Upper lobe of left lung (tissue), 6 donors: ENCODE results near the gene SPEF2. TPM values are rescaled to one million over a fixed set of nuclear protein-coding genes. Genes with fewer than 3 reads are reported as not detected.
"Not testable (repeated sequence)": the region's sequence is repeated elsewhere in the genome, so short reads cannot be mapped to it uniquely, and the experiment has no call there.

ENCODE experiments used
- ATAC-seq, 2 donors: fragments of 200-7000 bp; cut with Tn5 transposase; one replicate each; pipeline ENCODE4 v1.9.1; 2022; ENCODE audit warnings: mild to moderate bottlenecking in 2 of 2, moderate library complexity in 2 of 2; ENCODE audit not compliant: low FRiP score in 2 of 2
- DNase-seq, 2 donors: peaks; one replicate each; pipeline ENCODE4 v3.0.0-alpha.2; 2019 to 2020
- H3K27ac ChIP-seq, 4 donors: fragments of 200-600 bp; sonication (generic); one replicate each; pipeline ENCODE4 v1.5.1; 2016 to 2019
- H3K27me3 ChIP-seq, 4 donors: fragments of 200-600 bp; sonication (generic); one replicate each; pipeline ENCODE4 v1.5.1; 2017 to 2019
- H3K36me3 ChIP-seq, 4 donors: fragments of 200-600 bp; sonication (generic); one replicate each; pipeline ENCODE4 v1.5.1; 2016 to 2019
- H3K4me1 ChIP-seq, 4 donors: fragments of 200-600 bp; sonication (generic); one replicate each; pipeline ENCODE4 v1.5.1; 2018 to 2019
- H3K4me3 ChIP-seq, 4 donors: fragments of 200-600 bp; sonication (generic); one replicate each; pipeline ENCODE4 v1.5.1; 2017 to 2019; ENCODE audit warnings: mild to moderate bottlenecking in 2 of 4, moderate library complexity in 1 of 4
- H3K9me3 ChIP-seq, 4 donors: fragments of 200-600 bp; sonication (generic); one replicate each; pipeline ENCODE4 v1.5.1; 2018 to 2019
- CTCF ChIP-seq, 6 experiments: fragments of 450-650 bp in 4 of 6; fragments of 200-600 bp in 2 of 6; sonication (generic) in 2 of 6; IDR thresholded peaks; one replicate each; pipeline ENCODE4 v1.5.1; 2016 to 2019; ENCODE audit warnings: antibody characterized with exemption in 6 of 6
- EP300 ChIP-seq, 4 donors: sonication (generic); formaldehyde crosslinking; IDR thresholded peaks; one replicate each; pipeline ENCODE4 v1.5.1; 2017; ENCODE audit warnings: antibody characterized with exemption in 4 of 4, control low read depth in 2 of 4
- POLR2A ChIP-seq, 4 donors: fragments of 450-650 bp; IDR thresholded peaks; one replicate each; pipeline ENCODE4 v1.5.1; 2016 to 2017; ENCODE audit warnings: antibody characterized with exemption in 4 of 4, mild to moderate bottlenecking in 2 of 4
- POLR2AphosphoS5 ChIP-seq, 2 donors: sonication (generic); formaldehyde crosslinking; IDR thresholded peaks; one replicate each; pipeline ENCODE4 v1.5.1; 2017; ENCODE audit warnings: antibody characterized with exemption in 2 of 2
- WGBS, 2 donors: methylation state at CpG; one replicate each; pipeline ENCODE4 v1.1.5; 2017 to 2018; 5-methylcytosine and 5-hydroxymethylcytosine counted together
- total RNA-seq, 6 donors: library from RNA; depleted of rRNA in 4 of 6; stranded (reverse); fragments of >200 nt in 4 of 6; gene quantifications; one replicate each; pipeline versions ENCODE4 v1.1.0 to v1.2.1, GENCODE V29; 2016 to 2021
- donor health status: DM: no; HTN: no; CAD: no; lungs with moderate emphysema.
- donor health status: DM: no; HTN: yes; CAD: no; lungs with severe emphysema.

SPEF2 gene
- total RNA-seq, 6 donors from 2014 or later: 6.6 to 95.3 (median 13.9) TPM

GRCh38 chr5:35852773-35853172 lies 235.1 kb downstream of the SPEF2 start:
- no peak overlapping the region for H3K4me3 ChIP-seq
- DNase-seq (no peak), ATAC-seq (no peak)
- peak overlapping the region; percentile 45 to 92 (median 66) for H3K27ac ChIP-seq
- peaks cover 13 to 23% (median 16%) of the 10 kb centered on the region in 4 donors for H3K4me1 ChIP-seq
- no peaks in the 10 kb centered on the region for H3K27me3 ChIP-seq
- no peaks in the 10 kb centered on the region for H3K36me3 ChIP-seq
- TF ChIP-seq POLR2AphosphoS5 (IDR thresholded peaks at IDR 0.05): no peak
- TF ChIP-seq EP300 (IDR thresholded peaks at IDR 0.05): no peak
- TF ChIP-seq CTCF (IDR thresholded peaks at IDR 0.05): no peak
- TF ChIP-seq POLR2A (IDR thresholded peaks at IDR 0.05): no peak
- H3K9me3 ChIP-seq: no peaks in the 10 kb centered on the region

- H3K4me3 ChIP-seq: peak overlapping the region in 2 of 4 donors; percentile 2 to 12
- H3K36me3 ChIP-seq: no peaks in the 10 kb centered on the region
- ATAC-seq (peak; percentile 48 to 60), DNase-seq (peak in 1 of 2 donors; percentile 52)
- TF ChIP-seq POLR2A (IDR thresholded peaks at IDR 0.05): peak in 1 of 4 donors; percentile 3
- TF ChIP-seq EP300 (IDR thresholded peaks at IDR 0.05): no peak
- peaks cover 13 to 23% (median 16%) of the 10 kb centered on the region in 4 donors for H3K4me1 ChIP-seq
- 65 to 77% methylated on average over 3 of the region's 3 CpGs for WGBS, 2 donors
- H3K9me3 ChIP-seq: no peaks in the 10 kb centered on the region
- H3K27ac ChIP-seq: peak overlapping the region; percentile 77 to 92 (median 86)
- no peaks in the 10 kb centered on the region for H3K27me3 ChIP-seq
These were observed 236.0 kb downstream of the SPEF2 start for GRCh38 chr5:35853631-35854030.

- TF ChIP-seq CTCF (IDR thresholded peaks at IDR 0.05) (no peak), POLR2A (IDR thresholded peaks at IDR 0.05) (peak in 2 of 4 donors; percentile 19 to 61), EP300 (IDR thresholded peaks at IDR 0.05) (peak in 3 of 4 donors; percentile 22 to 95 (median 80)), POLR2AphosphoS5 (IDR thresholded peaks at IDR 0.05) (peak in 1 of 2 donors; percentile 66)
- peaks cover 13 to 23% (median 16%) of the 10 kb centered on the region in 4 donors for H3K4me1 ChIP-seq
- H3K36me3 ChIP-seq: no peaks in the 10 kb centered on the region
- H3K4me3 ChIP-seq: peak overlapping the region in 2 of 4 donors; percentile 2 to 12
- H3K27me3 ChIP-seq: no peaks in the 10 kb centered on the region
- 73 to 79% methylated on average over 1 of the region's 1 CpG for WGBS, 2 donors
- peak overlapping the region; percentile 77 to 92 (median 86) for H3K27ac ChIP-seq
- peak in 1 of 2 donors; percentile 39 for ATAC-seq
- no peaks in the 10 kb centered on the region for H3K9me3 ChIP-seq
- no peak for DNase-seq
These were observed 236.6 kb downstream of the SPEF2 start for GRCh38 chr5:35854248-35854647.

GRCh38 chr5:35855187-35855586 lies 237.5 kb downstream of the SPEF2 start:
- no peaks in the 10 kb centered on the region for H3K27me3 ChIP-seq
- peak overlapping the region in 1 of 4 donors; percentile 7 for H3K4me3 ChIP-seq
- no peaks in the 10 kb centered on the region for H3K36me3 ChIP-seq
- TF ChIP-seq EP300 (IDR thresholded peaks at IDR 0.05) (no peak), POLR2AphosphoS5 (IDR thresholded peaks at IDR 0.05) (no peak), POLR2A (IDR thresholded peaks at IDR 0.05) (no peak), CTCF (IDR thresholded peaks at IDR 0.05) (no peak)
- DNase-seq (no peak), ATAC-seq (no peak)
- 50 to 69% methylated on average over 1 of the region's 1 CpG for WGBS, 2 donors
- no peaks in the 10 kb centered on the region for H3K9me3 ChIP-seq
- peaks cover 13 to 23% (median 16%) of the 10 kb centered on the region in 4 donors for H3K4me1 ChIP-seq
- peak overlapping the region; percentile 62 to 92 (median 79) for H3K27ac ChIP-seq

- 76 to 88% methylated on average over 5 of the region's 5 CpGs for WGBS, 2 donors
- peak in 1 of 4 donors; percentile 27 for TF ChIP-seq POLR2A (IDR thresholded peaks at IDR 0.05)
- H3K27me3 ChIP-seq, H3K9me3 ChIP-seq, DNase-seq, ATAC-seq, H3K36me3 ChIP-seq: not testable (repeated sequence)
- peak overlapping the region in 3 of 4 donors; percentile 33 to 46 (median 39) for H3K4me3 ChIP-seq
- H3K27ac ChIP-seq: peak overlapping the region; percentile 73 to 92 (median 79)
- H3K4me1 ChIP-seq: peaks cover 13 to 23% (median 17%) of the 10 kb centered on the region in 4 donors
These were observed 238.6 kb downstream of the SPEF2 start for GRCh38 chr5:35856186-35856764.
